Choroid plexus epithelial cell (primary cell): ENCODE results near the gene SMIM22.

Experiments used
- DNase-seq: peaks from one replicate; pipeline ENCODE4 v3.0.0-alpha.2; 2010; ENCODE audit warnings: low read depth
- H3K4me3 ChIP-seq: 2 replicates; pipeline ENCODE4 v1.5.1; 2011; ENCODE audit warnings: low read depth, mild to moderate bottlenecking, control low read depth, low read length, moderate library complexity
- TF ChIP-seq, protein P1 (sequence below): conservative IDR thresholded peaks from 2 replicates; pipeline ENCODE4 v1.5.1; 2011; ENCODE audit warnings: low read depth, mild to moderate bottlenecking, control low read depth, inconsistent platforms, low read length, moderate library complexity

Gene SMIM22

DNA sequence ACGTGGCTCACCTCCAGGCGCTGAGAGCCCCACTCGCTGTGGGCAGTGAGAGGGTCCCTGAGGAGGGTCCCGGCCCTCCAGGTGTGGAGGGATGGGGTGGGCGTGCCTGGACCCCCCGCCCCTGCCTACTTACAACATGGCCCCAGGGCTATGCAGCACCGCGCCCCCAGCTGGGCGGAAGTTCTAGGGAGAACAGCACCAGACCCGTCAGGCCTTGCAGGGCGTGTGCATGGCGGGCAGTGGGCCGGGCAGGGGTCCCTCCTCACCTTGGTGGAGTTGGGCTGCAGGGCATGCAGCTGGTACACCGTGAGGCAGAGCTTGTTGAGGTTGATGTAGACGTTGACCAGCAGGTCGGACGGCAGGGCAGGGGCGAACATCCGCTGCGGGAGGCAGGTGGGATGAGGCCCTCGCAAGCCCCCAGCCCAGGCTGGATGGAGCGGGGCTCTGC lies 2.7 kb downstream of the SMIM22 start:
- DNase-seq: no peak
- TF ChIP-seq, protein P1, sequence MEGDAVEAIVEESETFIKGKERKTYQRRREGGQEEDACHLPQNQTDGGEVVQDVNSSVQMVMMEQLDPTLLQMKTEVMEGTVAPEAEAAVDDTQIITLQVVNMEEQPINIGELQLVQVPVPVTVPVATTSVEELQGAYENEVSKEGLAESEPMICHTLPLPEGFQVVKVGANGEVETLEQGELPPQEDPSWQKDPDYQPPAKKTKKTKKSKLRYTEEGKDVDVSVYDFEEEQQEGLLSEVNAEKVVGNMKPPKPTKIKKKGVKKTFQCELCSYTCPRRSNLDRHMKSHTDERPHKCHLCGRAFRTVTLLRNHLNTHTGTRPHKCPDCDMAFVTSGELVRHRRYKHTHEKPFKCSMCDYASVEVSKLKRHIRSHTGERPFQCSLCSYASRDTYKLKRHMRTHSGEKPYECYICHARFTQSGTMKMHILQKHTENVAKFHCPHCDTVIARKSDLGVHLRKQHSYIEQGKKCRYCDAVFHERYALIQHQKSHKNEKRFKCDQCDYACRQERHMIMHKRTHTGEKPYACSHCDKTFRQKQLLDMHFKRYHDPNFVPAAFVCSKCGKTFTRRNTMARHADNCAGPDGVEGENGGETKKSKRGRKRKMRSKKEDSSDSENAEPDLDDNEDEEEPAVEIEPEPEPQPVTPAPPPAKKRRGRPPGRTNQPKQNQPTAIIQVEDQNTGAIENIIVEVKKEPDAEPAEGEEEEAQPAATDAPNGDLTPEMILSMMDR: no peak
- H3K4me3 ChIP-seq: no peak overlapping the region

DNA sequence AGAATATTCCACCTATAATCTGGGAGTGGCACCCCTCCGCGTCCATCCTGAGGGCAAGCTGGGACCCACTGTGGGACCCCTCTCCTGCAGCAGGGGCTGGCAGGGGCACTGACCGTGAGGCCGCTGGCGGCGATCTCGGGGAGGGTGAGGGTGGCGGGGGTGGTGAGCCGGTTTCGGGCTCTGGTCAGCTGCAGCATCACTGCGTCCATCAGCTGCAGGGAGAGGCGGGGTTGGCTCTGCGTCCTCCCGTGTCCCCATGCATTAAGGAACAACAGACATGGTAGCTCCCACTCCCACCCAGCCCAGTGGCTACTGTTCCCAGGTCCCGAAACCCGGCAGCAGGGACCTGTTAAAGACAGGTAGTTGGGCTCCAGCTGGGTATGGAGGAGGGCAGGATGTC lies 3.3 kb downstream of the SMIM22 start:
- TF ChIP-seq, protein P1: no peak
- DNase-seq: no peak
- no peak overlapping the region for H3K4me3 ChIP-seq

DNA sequence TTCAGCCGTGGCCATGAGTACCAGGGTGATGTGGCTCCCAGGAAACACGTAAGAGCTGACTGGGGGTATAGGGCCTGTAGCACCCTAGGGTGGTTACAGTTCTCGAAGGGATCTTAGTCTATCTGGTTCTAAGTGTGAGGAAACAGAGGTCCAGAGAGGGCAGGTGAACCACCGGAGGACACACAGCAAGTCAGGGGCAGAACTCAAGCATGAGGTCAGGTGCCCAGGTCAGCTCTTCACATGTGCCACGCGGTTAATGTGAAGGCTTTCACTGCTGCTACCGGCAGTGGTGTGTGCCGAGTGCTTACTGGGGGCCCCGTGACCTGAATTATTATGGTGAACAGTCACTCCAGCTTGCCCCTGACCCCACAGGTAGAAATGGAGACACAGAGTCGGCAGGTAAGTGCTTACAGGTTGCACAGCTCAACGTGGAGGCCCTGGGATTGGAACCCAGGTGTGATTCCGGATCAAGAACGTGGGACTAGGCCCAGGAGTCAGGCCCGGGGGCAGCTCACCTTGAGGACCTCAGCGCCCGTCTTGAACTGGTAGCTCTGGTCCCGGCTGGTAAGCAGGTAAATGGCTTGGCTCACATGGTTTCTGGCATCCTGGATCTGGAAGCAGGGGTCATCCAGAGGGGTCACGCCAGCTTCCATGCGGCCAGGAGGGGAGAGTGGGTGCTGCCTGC lies 4.1 kb downstream of the SMIM22 start:
- no peak overlapping the region for H3K4me3 ChIP-seq
- TF ChIP-seq, protein P1: no peak
- no peak for DNase-seq

DNA sequence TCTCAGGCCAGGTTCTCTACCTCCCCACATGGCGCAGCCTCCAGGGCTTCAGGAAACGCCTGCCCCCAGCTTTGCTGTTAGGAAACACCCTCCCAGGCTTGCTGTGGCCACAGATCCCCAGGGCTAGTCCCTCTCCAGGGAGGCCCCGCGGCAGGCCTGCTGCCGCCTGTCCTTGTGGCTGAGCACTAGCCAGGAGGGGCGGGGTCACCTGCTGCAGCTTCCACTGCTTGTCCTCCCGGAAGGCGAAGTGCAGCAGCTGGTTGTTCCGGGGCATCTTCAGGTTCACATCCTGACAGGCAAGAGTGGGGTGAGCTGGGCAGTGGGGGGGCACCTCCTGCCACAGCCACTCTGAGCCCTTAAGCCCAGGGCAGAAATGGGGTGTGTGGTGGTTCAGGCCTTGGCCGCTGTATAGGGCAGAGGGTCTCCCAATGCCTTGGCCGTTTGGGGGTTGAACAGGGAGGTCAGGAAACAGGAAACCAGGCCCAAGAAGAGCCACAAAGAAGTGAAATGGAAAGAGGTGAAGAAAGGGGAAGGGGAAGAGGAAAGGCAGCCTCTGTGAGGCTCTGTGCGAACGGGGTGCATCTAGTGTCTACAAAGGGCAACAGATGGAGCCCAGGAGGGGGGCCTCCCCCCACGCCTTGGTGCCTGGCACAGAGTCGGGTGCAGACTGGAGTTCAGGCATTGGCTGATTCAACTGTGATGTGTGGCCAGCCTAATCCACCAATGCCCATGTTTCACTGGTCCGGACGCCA lies 5.3 kb downstream of the SMIM22 start:
- TF ChIP-seq, protein P1: no peak
- no peak overlapping the region for H3K4me3 ChIP-seq
- no peak for DNase-seq

DNA sequence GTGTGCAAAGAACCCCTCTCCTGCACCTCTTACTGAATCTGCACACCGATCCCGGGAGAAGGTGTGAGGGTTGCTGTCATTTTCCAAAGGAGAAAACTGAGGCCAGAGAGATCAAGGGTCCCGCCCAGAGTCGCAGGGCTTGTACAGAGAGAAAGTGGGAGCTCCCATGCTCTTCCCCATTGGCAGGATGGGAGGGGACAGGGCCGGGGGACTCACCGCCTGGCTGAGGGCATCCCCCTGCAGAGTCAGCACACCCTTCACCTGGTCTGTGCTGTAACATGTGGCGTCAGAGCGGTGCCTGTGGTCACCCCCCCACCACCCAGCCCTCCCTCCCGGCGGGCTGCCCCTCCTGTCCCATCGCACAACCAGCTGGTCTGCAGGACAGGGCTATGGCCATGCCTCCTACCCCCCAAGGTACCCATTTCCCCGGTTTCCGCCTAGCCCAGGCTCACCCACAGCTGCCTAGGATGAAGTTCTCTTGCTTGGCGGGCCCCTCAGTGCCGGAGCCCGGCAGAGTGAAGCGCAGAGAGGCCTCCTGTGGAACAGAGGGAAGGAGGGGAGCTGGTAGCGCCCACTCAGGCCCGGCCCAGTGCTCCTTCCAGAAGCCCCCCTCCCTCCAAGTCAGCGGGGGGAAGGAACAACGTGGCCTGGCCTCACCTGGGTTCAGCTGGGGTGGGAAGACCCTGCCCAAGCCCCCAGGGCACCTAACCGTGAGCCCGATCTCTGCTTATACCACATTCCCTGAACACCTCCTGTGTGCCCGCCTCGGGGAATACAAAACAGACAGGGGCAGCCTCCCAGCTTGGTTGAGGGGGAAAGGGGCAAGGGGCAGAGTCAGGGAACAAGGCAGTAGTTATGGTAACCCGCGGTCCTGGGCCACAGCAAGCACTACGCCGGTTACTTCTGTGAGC lies 6.1 kb downstream of the SMIM22 start:
- TF ChIP-seq, protein P1: no peak
- peak overlapping the region; percentile 81 for H3K4me3 ChIP-seq
- DNase-seq: no peak

DNA sequence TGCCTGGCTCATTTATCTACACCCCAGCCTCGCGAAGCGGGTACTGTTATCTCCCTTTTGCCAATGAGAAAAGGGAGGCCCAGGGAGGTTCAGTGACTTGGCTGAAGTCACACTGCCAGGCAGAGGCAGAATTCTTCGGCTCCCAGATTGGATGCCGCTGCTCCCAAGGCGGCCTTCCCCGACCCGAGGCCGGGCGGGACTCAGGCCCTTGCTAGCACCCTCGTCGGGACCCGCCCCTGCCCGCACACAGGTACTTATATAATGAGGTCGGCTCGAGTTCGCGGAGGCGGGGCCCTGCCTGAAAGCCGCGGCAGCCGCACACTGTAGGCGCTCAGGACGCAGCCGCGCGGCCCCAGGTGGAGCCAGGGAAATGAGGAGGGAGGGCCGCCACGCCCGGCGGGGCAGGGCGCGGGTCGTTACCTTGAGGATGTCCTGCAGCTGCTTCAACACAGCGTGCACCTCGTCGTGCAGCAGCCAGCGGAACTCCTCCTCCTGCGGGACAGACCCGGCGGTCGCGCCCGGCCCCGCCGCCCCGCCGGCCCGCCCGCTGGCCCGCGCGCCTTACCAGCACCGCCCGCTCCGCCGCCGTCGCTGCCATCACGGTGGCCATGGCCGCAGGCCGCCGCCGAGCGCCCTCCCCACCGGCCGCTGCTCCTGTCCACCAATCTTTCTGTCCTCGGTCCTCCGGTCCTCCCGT lies 6.9 kb downstream of the SMIM22 start, which contains the start of gene ROGDI:
Gene ROGDI (minus strand): TSS at position 672 of the 697 bp plus-strand sequence. CDS start 62 bp downstream, at position 610.
- DNase-seq: peak; percentile 35
- H3K4me3 ChIP-seq: peak within 1 kb of the TSS; percentile 81
- TF ChIP-seq, protein P1: no peak
